HG02870 (cell line): ENCODE results near the gene MT1M.
"Not testable (repeated sequence)": the region's sequence is repeated elsewhere in the genome, so short reads cannot be mapped to it uniquely, and the experiment has no call there.

Experiments used
- ATAC-seq: cut with Tn5 transposase; IDR thresholded peaks from one replicate; pipeline ENCODE4 v1.9.1; 2021; ENCODE audit warnings: mild to moderate bottlenecking, moderate library complexity; ENCODE audit not compliant: unreplicated experiment

Gene MT1M

DNA sequence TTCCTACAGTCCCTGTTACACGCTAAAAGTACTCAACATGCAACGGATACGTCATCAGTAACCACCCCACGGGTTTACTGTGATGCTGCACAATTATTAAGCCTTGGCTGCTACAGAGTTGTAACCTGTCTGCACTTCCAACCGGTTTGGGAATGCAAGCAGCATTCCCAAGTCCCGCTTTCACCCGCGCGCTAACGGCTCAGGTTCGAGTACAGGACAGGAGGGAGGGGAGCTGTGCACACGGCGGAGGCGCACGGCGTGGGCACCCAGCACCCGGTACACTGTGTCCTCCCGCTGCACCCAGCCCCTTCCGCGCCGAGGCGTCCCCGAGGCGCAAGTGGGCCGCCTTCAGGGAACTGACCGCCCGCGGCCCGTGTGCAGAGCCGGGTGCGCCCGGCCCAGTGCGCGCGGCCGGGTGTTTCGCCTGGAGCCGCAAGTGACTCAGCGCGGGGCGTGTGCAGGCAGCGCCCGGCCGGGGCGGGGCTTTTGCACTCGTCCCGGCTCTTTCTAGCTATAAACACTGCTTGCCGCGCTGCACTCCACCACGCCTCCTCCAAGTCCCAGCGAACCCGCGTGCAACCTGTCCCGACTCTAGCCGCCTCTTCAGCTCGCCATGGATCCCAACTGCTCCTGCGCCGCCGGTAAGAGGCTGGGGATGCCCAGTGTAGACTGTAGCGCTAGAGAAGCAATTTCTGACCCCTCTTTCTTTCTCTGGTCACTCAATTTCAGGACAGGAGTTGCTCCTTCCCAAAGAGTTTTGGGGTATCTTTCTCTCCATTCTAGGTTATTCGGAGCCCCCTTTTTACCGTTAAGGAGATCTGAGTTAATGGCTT is 24.2 kb upstream of the MT1M start, which contains the start of gene MT2A:
TSS of gene MT2A (plus strand) at position 542 of the 833 bp plus-strand sequence. CDS start at position 614, 72 bp downstream.
- peak; percentile 88 for ATAC-seq

DNA sequence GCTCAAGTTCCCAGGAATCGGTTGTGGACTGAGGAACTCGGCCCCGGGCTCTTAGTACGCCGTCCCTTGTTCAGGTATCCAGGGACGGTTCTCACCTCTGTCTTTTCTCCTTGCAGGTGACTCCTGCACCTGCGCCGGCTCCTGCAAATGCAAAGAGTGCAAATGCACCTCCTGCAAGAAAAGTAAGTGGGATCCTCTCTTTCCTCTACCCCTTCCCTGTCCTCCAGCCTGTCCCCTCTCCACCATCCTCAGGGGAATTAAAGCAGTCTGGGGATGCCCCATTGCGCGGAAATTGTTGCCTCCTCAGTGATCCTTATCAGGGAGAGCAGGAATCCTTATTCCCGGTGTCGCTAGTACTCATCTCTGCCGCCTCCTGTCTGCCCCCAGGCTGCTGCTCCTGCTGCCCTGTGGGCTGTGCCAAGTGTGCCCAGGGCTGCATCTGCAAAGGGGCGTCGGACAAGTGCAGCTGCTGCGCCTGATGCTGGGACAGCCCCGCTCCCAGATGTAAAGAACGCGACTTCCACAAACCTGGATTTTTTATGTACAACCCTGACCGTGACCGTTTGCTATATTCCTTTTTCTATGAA is 23.5 kb upstream of the MT1M start:
- no peak for ATAC-seq

DNA sequence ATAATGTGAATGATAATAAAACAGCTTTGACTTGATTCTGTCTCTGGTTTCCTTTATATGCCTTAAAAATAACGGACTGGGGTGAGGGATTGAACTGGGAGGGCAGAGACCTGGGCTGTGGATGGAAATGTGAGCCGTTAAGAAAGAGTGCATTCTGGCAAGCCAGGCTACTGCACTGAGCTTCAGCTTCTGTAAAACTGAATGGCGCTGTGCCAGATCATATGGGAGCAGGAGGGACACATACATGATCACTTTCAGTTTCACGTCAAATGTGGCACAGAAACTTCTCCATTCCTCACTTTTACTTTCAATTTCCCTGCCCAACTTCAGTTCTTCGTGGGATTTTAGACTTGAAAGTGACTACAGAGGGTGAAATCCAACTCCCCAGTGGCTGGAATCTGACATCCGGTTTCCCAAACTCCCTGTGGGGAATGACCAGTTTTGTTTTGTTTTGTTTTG is 23.0 kb upstream of the MT1M start:
- ATAC-seq: no peak

DNA sequence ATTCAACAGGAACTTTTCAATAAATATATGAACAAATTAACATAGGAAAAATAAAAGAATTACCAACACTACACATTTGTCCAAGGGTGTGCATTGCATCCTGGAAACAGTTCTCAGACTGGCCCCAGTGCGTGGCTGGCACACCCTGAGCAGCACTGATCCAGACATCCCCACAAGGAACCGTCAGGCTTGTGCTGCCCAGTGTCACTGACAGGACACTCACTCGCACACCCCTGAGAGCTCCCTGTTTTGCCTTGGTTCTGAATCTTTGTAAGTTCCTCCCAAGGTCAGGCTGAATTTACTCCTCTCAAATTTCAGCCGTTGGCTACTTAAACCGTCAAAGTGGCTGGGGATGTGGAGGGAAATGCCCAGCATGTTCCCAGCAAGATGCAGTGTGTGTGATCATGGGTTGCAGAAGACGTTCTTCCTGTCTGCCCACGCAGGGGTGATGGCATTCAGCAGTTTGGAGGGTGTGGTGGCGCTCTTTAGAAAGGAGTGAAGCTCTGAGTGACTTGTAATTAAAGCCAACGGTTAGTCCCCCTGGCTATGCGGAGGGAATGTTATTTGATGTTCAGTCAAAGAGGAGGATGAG is 22.3 kb upstream of the MT1M start:
- no peak for ATAC-seq

DNA sequence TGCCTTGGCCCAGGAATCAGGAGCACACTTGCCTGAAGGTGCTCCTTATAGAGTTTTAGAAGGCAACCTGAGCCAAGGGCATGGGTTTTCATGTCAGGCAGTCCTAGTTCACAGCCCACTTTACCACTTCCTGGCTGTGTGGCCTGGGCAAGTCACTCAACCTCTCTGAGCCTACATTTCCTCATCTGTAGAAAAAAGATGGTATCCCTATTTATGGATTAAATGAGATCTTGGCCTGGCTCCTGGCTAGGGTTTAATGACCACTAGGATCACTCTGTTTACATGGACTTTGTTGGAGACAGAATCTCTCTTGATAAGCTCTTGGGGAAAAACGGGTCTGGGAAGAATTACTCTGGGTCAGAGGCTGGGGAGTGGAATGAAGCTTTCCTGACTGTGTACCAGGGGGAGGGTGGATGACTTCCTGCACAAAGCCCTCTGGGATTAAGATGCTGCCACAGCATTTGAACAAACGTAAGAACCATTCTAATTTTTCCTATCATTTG is 21.8 kb upstream of the MT1M start:
- ATAC-seq: no peak

DNA sequence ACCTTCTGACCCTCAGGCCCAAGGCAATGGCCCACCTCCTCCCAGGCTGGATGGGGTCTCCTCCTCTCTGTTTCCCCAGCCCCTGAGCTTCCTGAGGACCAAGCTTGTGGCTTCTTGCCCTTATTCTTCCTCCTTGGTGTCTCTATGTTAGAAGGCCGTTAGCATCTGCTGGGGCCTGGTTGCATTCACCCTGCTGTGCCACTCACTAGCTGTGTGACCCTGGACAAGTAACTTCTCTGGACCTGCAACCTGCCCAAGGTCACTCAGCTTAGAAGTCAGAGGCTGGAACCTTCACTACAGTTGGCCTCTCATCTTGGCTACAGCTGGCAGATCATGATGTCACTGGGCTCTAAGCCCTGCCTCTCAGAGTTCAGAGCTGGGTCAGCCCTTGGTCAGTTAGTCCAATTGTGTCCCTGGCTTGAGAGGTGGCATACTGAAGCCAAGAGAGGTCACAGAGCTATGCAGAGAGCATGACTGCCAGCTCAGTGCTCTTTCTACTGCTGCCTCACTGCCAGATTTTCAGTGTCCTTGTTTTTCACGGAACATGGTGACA is 21.1 kb upstream of the MT1M start:
- ATAC-seq: no peak

DNA sequence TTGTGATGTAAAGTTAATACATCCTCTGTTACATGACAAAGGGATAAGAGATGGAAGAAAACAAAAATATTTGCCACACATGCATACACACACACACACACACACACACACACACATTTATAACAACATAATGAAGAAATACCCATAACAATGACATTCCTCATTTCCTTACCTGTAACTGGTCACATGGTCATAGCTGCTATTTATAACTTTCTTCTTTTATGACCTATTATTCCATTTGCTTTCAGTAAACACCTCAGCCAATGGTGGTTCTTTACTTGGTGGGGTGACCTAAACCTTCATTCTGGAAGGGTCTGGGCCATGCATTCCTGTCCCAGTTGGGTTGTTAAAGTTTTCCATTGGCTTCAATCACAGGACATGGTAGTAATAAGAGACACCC is 18.8 kb upstream of the MT1M start:
- no peak for ATAC-seq

DNA sequence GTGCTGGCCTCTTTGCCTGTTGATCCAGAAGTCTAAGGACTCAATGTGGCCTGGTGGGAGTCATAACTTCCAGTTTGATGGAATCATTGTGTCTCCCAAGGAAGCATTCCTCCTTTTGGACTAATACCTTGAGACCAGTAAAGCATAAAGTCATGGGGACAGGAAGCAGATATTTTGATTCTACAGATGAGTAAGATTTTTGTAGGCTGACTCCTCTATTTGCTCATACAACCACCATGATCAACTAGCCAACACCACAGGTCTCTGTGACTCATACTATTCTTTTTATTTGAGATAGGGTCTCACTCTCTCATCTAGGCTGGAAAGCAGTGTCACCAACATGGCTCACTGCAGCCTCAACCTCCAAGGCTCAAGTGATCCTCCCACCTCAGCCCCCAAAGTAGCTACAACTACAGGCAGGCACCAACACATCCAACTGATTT is 17.9 kb upstream of the MT1M start:
- peak; percentile 75 for ATAC-seq

DNA sequence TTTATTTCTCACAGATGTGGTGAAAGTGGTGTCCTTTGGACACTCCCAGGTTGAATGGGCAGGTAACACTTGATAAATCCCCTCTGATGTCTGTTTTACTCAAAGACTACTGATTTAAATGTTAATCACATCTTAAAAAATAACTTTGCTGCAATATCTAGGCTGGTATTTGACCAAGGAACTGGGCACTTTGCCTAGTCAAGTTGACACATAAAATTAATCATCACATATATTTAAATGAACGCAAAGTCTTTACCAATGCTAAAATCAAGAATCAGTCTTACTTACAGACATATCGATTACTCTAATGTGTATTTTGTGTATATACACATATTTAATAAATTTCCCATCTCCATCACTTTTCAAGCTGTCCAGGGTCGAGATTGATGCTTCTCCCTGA is 17.1 kb upstream of the MT1M start:
- ATAC-seq: no peak

DNA sequence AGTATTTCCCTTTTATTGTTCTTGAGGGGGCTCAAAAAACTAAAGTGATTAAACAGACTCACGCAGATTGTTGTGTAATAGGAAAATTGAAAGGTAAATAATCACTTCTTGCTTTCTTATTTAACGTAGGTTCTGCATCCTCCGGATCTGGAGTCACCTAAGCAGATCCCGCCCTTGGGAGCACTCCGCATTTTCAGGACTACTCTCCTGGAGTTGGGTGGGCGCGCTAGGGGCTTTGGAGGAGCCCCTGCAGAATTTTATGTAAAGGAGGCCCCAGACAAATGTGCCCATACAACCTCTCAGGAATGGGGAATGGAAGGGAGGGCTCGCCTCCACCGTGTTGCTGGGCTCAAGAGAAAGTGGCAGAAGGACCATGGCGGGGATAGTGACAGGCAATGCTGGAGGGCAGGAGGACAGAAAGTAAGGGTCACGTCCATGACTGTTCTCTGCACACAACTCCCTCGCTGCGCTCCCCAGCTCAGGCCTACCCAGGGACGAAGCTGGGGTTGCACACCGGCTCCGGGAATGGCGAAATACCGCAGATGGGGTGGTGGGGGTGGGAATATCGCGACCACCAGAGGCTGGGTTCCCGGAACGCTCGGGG is 15.7 kb upstream of the MT1M start:
- no peak for ATAC-seq

DNA sequence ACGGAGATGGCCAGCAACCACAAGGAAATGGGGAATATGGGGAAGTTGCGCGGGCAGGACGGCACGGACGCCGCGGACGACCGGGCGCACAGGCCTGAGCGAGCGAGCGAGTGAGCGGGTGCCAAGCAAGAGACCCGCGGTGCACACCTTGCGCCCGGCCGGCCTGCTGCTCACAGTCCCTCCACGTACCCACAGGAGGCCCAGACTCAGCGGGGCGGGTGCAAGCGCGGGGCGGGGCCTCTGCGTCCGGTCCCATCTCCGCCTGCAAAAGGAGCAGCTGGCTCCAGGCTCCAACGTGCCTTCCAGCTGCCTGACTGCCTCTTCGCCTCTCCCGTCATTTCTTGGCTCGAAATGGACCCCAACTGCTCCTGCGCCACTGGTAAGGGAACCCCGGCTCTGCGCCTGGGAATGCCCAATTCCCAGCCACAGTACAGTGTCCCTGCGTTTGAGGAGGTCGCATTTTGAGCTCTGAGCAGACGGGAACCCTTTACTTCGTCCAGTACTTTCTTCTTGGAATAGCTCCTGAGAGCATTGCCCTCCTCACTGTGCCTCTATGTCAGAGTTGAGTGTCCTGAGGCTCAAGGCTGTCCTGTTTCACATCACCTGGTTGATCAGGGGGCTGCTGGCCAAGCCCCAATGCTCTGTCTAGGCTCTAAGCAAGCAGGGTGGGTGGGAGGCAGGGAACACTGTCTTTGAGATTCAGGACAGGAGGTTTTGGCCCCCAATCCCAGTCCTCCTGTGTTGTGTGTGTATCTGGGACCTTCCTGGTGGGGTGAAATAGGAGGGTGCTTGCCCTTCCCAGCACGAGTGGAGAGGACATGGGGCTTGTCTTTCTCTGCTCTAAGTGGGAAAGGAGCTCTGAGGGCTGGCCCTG is 15.0 kb upstream of the MT1M start:
- no peak for ATAC-seq

DNA sequence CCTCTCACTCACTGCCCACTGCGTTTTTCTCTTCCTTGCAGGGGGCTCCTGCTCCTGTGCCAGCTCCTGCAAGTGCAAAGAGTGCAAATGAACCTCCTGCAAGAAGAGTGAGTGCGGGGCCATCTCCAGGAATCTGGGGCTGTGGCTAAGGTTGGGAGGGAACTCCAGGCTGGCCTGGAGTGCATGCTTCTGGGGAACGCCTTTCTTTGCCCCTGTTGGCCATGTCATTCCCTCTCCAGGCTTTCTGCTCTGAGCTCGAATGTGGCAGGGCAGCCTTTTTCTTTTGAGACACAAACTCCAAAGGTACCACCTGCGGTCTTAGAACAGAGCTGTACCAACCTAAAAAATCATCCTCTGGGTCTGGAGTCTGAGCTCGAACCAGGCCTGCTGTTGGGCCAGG is 14.3 kb upstream of the MT1M start:
- ATAC-seq: no peak

DNA sequence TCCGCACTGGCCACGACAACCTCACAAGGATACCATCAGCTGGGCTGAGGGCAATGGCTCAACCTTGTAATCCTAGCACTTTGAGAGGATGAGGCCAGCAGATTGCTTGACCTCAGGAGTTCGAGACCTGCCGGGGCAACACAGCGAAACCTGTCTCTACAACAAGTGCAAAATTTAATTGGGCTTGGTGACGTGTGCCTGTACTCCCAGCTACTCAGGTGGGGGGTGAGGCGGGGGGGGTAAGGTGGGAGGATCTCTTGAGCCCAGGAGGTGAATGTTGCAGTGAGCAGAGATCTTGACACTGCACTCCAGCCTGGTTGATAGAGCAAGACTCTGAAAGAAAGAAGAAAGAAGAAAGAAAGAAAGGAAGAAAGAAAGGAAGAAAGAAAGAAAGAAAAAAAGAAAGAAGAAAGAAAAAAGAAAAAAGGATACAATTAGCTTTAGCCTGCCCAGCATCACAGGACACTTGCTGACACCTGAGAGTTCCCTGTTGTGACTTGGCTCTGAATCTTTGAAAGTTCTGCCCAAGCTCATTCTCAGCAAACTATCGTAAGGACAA is 12.0 kb upstream of the MT1M start:
- no peak for ATAC-seq

DNA sequence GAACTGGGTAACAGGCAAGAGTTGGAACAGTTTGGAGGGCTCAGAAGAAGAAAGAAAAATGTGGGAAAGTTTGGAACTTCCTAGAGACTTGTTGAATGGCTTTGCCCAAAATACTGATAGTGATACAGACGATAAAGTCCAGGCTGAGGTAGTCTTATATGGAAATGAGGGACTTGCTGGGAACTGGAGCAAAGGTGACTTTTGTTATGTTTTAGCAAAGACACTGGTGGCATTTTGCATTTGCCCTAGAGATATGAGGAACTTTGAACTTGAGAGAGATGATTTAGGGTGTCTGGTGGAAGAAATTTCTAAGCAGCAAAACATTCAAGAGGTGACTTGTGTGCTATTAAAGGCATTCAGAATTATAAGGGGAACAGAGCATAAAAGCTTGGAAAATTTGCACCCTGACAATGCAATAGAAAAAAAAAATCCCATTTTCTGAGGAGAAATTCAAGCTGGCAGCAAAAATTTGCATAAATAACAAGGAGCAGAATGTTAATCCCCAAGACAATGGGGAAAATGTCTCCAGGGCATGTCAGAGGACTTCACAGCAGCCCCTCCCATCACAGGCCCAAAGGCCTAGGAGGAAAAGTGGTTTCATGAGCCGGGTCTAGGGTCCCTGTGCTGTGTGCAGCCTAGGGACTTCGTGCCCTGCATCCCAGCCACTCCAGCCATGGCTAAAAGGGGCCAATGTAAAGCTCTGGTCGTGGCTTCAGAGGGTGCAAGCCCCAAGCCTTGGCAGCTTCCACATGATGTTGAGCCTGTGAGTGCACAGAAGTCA is 10.6 kb upstream of the MT1M start:
- not testable (repeated sequence) for ATAC-seq

DNA sequence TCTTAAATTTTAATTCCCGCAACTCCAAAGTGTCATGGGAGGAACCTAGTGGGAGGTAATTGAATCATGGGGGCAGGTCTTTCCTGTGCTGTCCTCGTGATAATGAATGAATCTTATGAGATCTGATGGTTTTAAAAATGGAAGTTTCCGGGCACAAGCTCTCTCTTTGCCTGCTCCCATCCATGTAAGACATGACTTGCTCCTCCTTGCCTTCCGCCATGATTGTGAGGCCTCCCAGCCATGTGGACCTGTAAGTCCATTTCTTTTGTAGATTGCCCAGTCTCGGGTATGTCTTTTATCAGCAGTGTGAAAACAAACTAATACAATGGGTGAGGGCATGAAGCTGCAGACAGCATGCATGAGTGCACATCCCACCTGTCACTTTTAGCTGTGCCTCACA is 9.3 kb upstream of the MT1M start:
- not testable (repeated sequence) for ATAC-seq

DNA sequence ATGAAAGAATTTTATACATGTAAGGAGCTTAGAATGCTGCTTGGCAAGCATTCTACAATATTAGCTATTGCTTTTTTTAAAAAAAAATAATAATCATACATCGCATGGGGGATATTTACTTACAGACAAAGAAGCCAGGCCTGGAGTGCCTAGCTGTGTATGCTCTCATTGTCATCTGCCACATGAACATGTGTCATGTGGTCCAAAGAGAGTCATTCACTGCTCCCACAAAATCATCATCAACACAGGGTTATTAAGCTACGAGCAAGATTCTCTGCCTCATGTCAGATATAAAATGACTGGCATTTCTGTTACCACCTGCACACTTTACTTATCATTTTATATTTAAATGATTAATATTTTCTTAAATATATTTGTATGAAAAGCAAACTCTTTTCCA is 8.8 kb upstream of the MT1M start:
- no peak for ATAC-seq

DNA sequence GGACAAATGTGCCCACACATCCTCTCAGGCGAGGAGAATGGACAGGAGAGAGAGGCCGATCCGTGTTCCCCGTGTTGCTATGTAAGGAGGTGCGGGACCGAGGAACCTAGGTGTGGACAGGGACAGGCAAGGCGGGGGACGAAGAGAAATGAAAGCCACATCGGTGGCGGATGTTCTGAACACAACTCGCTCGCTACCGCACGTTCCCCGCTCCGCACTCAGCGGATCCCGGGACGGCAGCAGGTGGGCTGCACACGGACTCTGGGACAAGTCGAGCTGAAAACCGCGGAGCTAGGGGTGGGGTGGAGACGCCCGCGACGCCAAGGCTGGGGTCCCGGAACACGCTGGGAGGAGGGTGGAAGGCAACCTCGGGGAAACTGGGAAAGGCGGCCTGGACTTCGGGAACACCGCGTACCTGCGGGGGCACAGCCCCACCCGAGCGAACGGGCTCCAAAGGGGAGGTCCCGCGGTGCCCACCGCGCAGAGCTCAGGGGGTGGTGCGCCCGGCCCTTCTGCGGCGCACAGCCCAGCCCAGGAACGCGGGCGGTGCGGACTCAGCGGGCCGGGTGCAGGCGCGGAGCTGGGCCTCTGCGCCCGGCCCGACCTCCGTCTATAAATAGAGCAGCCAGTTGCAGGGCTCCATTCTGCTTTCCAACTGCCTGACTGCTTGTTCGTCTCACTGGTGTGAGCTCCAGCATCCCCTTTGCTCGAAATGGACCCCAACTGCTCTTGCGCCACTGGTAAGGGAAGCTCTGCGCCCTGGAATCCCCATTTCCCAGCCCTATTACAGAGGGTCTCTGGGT is 7.1 kb upstream of the MT1M start, which contains the start of gene MT1E:
TSS of gene MT1E (plus strand) at position 642 of the 803 bp plus-strand sequence. CDS start at position 713, 71 bp downstream.
- ATAC-seq: no peak
